ENCODE measurements around the gene RXFP4.

- TF ChIP-seq MAX (IDR thresholded peaks at IDR 0.05) = no peak
- TF ChIP-seq CTCF (IDR thresholded peaks at IDR 0.05; ENCODE audit: low read depth, low read length, missing input control) = no peak
- no peak for TF ChIP-seq EGR1 (IDR thresholded peaks at IDR 0.05; ENCODE audit: low read depth in 2 of 2)
- TF ChIP-seq RAD21 (IDR thresholded peaks at IDR 0.05) = no peak
- TF ChIP-seq YY1 (IDR thresholded peaks at IDR 0.05) = no peak
- TF ChIP-seq JUND (IDR thresholded peaks at IDR 0.05) = no peak
- no peak for TF ChIP-seq REST (IDR thresholded peaks at IDR 0.05)
- TF ChIP-seq ATF3 (IDR thresholded peaks at IDR 0.05) = no peak
- no peak for TF ChIP-seq TAF1 (conservative IDR thresholded peaks at IDR 0.05)
- TF ChIP-seq ZBTB33 (IDR thresholded peaks at IDR 0.05) = no peak
Measured at GRCh38 chr1:155919801-155920200, 21.6 kb upstream of the RXFP4 start.

All from liver (tissue), 3 donors.